Measurements from ENCODE around the gene TFG.

Gene TFG

DNA sequence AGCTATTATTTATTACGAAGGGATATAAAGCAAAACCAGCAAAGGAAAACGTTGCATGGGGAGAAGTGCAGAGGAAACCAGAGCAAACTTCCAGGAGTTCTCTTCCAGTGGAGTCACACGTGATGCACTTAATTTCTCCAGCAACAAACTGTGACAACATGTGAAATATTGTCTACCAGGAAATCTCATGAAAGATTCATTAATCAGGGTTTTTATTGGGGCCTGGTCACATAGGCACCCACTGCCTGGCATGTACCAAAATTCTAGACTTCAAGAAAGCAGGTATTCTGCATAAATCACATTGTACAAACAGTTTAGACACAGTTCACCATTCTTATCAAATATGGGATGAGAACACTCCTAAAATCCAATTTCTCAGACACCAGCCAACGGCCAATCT, 5.4 kb upstream of the TFG start:
- DNase-seq (ENCODE audit: insufficient read length, low spot score) (no peak), FAIRE-seq (no peak)

DNA sequence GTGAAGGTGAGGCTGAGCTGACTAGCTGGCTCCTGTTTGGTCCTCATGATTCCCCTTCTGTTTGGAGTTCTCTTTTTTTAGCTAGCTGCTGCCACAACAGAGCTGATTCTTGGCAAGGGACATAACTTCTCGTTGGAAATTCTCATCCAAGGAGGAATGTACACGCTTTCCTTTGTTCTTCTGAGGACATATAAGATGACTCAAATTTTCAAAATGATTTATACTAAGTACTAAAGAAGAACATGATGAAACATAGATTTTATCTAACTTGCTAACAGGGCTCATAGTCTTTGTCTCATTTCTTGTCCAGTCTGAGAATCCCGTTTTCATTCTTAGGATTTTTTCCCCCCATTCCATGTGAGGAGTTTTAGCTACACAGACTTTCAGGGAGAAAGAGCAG, 2.9 kb upstream of the TFG start:
- FAIRE-seq (no peak), DNase-seq (ENCODE audit: insufficient read length, low spot score) (no peak)

- no peak for FAIRE-seq
Measured at GRCh38 chr3:100708644-100708988, 678 bp upstream of the TFG start.

GRCh38 chr3:100709842-100710260, 557 bp downstream of the TFG start:
- FAIRE-seq: no peak
- no peak for DNase-seq (ENCODE audit: insufficient read length, low spot score)

More at GRCh38 chr3:100708644-100708988, 678 bp upstream of the TFG start:
- no peak for DNase-seq (ENCODE audit: insufficient read length, low spot score)

- DNase-seq (ENCODE audit: insufficient read length, low spot score) (peak; percentile 36), FAIRE-seq (peak; percentile 86)
Measured at GRCh38 chr3:100710261-100710968, 1.1 kb downstream of the TFG start.

DNA sequence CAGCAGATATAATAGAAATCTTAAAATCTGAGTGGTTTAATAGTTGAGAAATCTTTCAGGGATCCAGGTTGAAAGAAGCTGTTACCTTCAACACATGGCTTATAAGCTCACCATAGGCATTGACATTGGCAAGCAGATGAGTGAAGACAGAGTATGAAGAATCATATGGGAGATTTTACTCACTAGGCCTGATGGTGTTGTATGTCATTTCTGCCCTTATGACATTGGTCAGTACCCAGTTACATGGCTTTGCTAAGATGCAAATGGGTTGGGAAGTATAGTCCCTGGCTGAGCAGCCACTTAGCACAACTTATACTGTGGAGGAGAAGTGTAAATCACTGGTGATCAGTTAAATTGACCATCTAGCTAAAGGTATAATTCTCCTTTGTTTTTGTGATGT, 5.9 kb downstream of the TFG start:
- FAIRE-seq: no peak
- DNase-seq (ENCODE audit: insufficient read length, low spot score): no peak

DNA sequence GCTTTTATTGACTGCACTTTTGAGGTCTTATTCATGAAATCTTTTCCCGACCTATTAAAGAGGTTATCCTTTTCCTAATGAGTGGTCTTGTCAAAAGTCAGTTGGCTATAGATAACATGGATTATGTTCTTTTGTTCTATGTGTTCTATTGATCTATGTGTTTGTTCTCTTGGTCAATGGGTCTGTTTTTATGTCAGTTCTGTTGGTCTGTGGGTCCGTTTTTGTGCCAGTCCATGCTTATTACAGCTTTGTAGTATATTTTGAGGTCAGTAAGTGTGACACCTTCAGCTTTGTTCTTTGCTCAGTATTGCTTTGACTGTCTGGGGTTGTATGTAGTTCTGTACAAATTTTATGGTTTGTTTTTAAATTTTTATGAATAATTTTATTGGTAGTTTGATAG, 7.8 kb downstream of the TFG start:
- DNase-seq (ENCODE audit: insufficient read length, low spot score) (no peak), FAIRE-seq (no peak)

DNA sequence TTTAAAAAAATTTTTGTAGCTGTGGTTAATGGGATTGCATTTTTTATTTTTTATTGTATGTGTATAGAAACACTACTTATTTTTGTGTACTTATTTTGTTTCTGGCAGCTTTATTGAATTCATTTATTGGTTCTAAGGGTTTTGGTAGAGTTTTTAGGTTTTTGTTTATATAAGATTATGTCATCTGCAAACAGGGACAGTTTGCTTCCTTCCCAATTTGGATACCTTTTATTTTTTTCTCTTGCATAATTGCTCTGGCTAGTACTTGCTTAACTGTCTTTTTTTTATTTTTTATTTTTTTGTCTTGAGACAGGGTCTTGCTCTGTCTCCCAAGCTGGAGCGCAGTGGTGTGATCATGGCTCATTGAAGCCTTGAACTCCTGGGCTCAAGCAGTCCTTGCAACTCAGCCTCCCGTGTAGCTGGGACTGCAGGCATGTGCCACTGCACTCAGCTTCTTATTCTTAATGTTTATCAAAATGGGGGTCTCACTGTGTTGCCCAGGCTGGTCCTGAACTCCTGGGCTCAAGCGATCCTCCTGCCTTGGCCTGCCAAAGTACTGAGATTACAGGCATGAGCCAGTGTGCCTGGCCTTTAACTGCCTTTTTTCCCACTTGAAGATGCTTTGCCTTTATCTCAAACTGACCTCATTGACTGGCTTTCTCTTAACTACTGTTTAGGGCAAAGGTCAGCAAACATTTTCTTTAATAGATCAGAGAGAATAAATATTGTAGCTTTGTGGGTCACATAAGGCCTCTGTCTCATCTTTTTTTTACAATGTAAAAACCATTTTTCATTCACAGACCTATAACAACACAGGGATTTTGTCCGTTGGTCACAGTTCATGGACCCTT, 8.6 kb downstream of the TFG start:
- FAIRE-seq (no peak), DNase-seq (ENCODE audit: insufficient read length, low spot score) (no peak)

DNA sequence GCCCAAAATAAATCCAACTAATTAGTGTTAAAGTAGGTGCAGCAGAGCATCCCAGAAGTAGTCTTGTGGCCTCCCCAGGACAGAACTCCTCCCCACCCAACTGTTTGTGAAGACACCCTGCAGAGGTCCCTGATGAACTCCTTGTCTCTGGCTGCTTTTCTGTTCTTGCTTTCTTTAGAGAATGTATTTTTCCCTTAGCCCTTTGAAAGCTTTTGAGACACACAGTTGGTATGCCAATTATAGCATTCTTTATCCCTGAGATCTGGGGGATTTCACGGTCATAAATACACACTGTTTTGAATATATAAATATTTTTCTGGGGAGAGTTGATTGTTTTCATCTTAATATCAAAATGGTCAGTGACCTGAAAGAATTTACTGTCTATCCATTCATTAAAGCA, 9.8 kb downstream of the TFG start:
- DNase-seq (ENCODE audit: insufficient read length, low spot score) (no peak), FAIRE-seq (no peak)

GRCh38 chr3:100720426-100720825, 11.1 kb downstream of the TFG start:
- no peak for FAIRE-seq
- DNase-seq (ENCODE audit: insufficient read length, low spot score): no peak

- DNase-seq (ENCODE audit: insufficient read length, low spot score) (no peak), FAIRE-seq (no peak)
Measured at GRCh38 chr3:100725935-100726513, 16.7 kb downstream of the TFG start.

GRCh38 chr3:100726706-100727105, 17.4 kb downstream of the TFG start:
- FAIRE-seq (no peak), DNase-seq (ENCODE audit: insufficient read length, low spot score) (no peak)

DNA sequence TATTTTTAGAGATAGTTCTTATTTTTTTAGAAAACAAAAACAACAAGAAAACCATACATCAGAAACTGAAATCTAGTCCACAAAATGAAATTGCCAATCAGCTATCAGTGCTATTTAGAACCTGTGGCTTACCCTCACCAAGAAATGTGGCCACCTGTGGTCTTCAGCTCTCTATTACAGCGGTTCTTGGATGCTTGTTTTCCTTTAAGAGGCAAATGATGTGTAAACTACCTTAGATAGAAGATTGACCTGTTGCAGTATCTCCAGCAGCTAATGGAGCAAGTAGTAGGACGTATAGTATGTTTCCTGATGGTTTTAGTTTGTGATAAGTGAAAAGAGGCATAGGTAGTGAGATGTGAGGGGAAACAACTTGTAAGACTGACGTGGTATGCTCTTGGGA, 21.2 kb downstream of the TFG start:
- DNase-seq (ENCODE audit: insufficient read length, low spot score): no peak
- peak; percentile 60 for FAIRE-seq

DNA sequence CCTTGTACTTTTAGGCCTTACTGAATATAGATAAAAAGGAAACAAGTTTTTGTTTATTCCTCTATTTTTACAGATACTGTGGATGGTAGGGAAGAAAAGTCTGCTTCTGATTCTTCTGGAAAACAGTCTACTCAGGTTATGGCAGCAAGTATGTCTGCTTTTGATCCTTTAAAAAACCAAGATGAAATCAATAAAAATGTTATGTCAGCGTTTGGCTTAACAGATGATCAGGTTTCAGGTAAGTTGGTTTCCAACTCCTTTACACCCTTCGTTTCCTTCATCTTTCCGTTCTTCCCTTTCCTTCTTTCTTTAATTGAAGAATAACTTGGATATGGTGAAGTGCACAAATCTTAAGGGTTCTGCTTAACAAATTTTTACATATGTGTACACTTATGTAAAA, 23.1 kb downstream of the TFG start:
- DNase-seq (ENCODE audit: insufficient read length, low spot score) (no peak), FAIRE-seq (no peak)

- FAIRE-seq (peak; percentile 71), DNase-seq (ENCODE audit: insufficient read length, low spot score) (no peak)
Measured at GRCh38 chr3:100737334-100737733, 28.0 kb downstream of the TFG start.

GRCh38 chr3:100740207-100740606, 30.9 kb downstream of the TFG start:
- no peak for DNase-seq (ENCODE audit: insufficient read length, low spot score)
- FAIRE-seq: no peak

GRCh38 chr3:100743535-100743934, 34.2 kb downstream of the TFG start:
- FAIRE-seq (no peak), DNase-seq (ENCODE audit: insufficient read length, low spot score) (no peak)

- no peak for FAIRE-seq
- no peak for DNase-seq (ENCODE audit: insufficient read length, low spot score)
Measured at GRCh38 chr3:100744671-100745070, 35.4 kb downstream of the TFG start.

DNA sequence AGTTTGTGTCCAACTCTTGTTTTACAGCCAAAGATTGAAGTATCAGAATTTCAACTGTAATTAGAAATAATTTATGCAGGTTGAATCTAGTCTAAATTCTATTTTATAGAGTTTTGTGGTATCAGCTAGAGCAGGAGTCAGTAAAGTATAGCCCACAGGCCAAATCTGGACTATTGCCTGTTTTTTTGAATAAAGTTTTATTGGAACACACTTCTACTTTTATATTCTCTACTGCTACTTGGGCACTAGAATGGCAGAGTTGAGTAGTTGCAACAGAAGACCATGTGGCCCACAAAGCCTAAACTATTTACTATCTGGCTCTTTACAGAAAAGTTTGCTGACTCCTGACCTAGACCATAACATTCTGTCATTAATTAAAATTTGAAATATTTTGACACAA, 36.3 kb downstream of the TFG start:
- no peak for FAIRE-seq
- no peak for DNase-seq (ENCODE audit: insufficient read length, low spot score)

DNA sequence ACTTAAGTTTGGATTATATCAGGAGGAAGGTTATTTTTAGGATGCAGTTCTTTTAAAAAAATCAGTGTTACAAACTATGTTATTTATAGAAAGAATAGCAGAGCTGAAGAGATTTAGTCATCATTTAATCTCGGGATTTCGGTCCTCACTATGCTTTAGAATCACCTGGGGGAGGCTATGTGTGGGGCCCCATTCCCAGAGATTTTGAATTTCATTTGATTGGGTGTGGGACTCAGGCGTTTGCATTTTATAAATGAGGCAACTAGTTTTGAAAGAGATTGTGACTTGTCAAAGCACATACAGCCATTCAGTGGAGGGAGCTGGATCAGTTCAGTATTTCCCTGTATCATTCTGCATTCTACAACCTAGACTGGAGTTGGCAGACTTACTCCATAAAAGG, 36.8 kb downstream of the TFG start:
- DNase-seq (ENCODE audit: insufficient read length, low spot score) (no peak), FAIRE-seq (no peak)

GRCh38 chr3:100748220-100748619, 38.9 kb downstream of the TFG start:
- DNase-seq (ENCODE audit: insufficient read length, low spot score) (no peak), FAIRE-seq (no peak)

- DNase-seq (ENCODE audit: insufficient read length, low spot score) (no peak), FAIRE-seq (no peak)
Measured at GRCh38 chr3:100748967-100749366, 39.7 kb downstream of the TFG start.
